Lower lobe of right lung (tissue), 2 donors: ENCODE measurements around the gene MYOF. TPM values are rescaled to one million over a fixed set of nuclear protein-coding genes. Genes with fewer than 3 reads are reported as not detected.

ENCODE experiments used
- ATAC-seq, 2 donors: fragments of 200-7000 bp; cut with Tn5 transposase; one replicate each; pipeline ENCODE4 v1.9.1; 2020 to 2022; ENCODE audit warnings: mild to moderate bottlenecking in 2 of 2, moderate library complexity in 2 of 2
- DNase-seq: peaks from one replicate; pipeline ENCODE4 v3.0.0-alpha.2; 2020
- H3K27ac ChIP-seq: fragments of 200-600 bp; one replicate; pipeline ENCODE4 v1.8.0; 2022
- H3K27me3 ChIP-seq: fragments of 200-600 bp; one replicate; pipeline ENCODE4 v1.8.0; 2022; ENCODE audit warnings: low read depth
- H3K36me3 ChIP-seq: fragments of 200-600 bp; one replicate; pipeline ENCODE4 v1.8.0; 2022; ENCODE audit warnings: mild to moderate bottlenecking
- H3K4me1 ChIP-seq: fragments of 200-600 bp; one replicate; pipeline ENCODE4 v1.8.0; 2022
- H3K4me3 ChIP-seq: fragments of 200-600 bp; one replicate; pipeline ENCODE4 v1.8.0; 2022; ENCODE audit warnings: mild to moderate bottlenecking
- H3K9me3 ChIP-seq: fragments of 200-600 bp; one replicate; pipeline ENCODE4 v1.8.0; 2022
- intact Hi-C: fragments of 100-400 bp; cut with DNase I; formaldehyde crosslinking; loops from one replicate; pipeline ENCODE4 v1.11.0; 2022
- total RNA-seq: library from RNA; stranded (reverse); fragmentation: NEBNext Ultra II Directional; extraction: Animal tissue kit (Norgen Biotek cat#: 25700); gene quantifications from one replicate; pipeline ENCODE4 v1.2.1, GENCODE V29; 2021
- TF ChIP-seq, protein P1 (sequence below): fragments of 200-600 bp; IDR thresholded peaks from one replicate; pipeline ENCODE4 v1.8.0; 2022; ENCODE audit warnings: antibody characterized with exemption, mild to moderate bottlenecking
- donor health status: DM: no; HTN: yes; CAD: no; lungs with severe emphysema.

The MYOF gene
- total RNA-seq, 1 donor from 2014 or later, result 127 TPM

DNA sequence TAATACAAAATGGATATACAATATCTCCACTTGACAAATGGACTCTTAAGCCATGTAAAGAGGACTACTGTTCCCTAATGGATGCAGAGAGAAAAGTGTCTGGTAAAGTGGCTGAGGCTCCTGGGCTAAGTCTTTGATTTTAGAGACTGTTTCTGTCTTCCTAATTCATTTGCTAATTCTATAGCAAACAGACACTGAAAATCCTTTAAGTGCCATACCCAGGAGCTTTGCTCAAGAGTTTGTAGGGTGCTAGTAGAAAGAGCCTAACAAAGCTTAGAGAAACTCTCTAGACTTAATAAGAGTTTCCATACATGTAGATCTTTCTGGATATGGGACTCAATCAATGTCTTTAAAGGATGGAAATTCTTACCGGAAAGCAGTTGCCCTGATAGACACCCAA is 31.0 kb upstream of the MYOF start:
- no peak overlapping the region for H3K27ac ChIP-seq
- DNase-seq (no peak), ATAC-seq (no peak)
- no peaks in the 10 kb centered on the region for H3K27me3 ChIP-seq
- intact Hi-C loops, result no loop called here
- H3K4me1 ChIP-seq, result peaks cover 17% of the 10 kb centered on the region
- TF ChIP-seq, protein P1, sequence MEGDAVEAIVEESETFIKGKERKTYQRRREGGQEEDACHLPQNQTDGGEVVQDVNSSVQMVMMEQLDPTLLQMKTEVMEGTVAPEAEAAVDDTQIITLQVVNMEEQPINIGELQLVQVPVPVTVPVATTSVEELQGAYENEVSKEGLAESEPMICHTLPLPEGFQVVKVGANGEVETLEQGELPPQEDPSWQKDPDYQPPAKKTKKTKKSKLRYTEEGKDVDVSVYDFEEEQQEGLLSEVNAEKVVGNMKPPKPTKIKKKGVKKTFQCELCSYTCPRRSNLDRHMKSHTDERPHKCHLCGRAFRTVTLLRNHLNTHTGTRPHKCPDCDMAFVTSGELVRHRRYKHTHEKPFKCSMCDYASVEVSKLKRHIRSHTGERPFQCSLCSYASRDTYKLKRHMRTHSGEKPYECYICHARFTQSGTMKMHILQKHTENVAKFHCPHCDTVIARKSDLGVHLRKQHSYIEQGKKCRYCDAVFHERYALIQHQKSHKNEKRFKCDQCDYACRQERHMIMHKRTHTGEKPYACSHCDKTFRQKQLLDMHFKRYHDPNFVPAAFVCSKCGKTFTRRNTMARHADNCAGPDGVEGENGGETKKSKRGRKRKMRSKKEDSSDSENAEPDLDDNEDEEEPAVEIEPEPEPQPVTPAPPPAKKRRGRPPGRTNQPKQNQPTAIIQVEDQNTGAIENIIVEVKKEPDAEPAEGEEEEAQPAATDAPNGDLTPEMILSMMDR, result no peak
- no peaks in the 10 kb centered on the region for H3K36me3 ChIP-seq
- no peaks in the 10 kb centered on the region for H3K9me3 ChIP-seq
- H3K4me3 ChIP-seq, result no peak overlapping the region

DNA sequence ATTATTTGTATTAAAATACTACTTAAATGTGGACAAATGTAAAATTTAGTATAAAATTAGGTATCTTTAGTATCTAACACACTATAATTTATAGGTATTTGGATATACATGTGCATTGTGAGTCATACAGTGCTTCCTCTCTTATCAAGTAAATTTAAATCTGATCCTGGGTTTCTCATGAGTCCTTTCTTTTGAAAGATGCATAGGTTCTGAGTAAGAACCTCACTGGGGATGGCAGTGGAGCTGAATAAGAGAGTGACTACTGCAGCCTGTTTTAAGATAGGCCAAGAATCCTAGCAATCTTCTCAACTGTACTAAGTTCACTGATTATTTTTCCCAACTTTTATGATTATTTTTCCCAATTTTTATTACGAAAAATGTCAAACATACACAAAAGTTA is 30.4 kb upstream of the MYOF start:
- Histone ChIP-seq H3K27ac (no peak overlapping the region), H3K4me1 (peaks cover 17% of the 10 kb centered on the region), H3K4me3 (no peak overlapping the region), H3K36me3 (no peaks in the 10 kb centered on the region), H3K27me3 (no peaks in the 10 kb centered on the region), H3K9me3 (no peaks in the 10 kb centered on the region)
- intact Hi-C loops, result no loop called here
- TF ChIP-seq, protein P1, result no peak
- DNase-seq, result no peak
- no peak for ATAC-seq

DNA sequence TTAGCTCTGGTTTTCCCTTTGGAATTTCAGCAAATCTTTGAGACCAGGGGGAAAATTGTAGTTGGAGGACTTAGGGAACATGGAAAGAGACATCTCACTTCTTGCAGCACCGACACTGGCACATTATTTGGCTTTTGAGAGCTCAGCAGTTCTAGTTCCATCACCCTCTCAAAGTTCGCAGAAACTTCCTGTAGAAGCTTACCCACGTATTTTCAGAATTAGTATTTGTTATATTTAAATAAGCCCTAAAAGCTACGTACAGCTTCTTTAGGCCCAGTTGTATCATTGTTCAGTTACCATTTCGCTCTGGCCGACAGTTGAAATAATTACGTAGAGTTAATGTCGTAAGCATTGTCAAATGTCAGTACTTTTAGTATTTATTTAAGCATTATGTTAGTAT is 27.7 kb upstream of the MYOF start:
- Histone ChIP-seq H3K4me1 (peaks cover 7% of the 10 kb centered on the region), H3K9me3 (no peaks in the 10 kb centered on the region), H3K4me3 (no peak overlapping the region), H3K27ac (no peak overlapping the region), H3K27me3 (no peaks in the 10 kb centered on the region), H3K36me3 (no peaks in the 10 kb centered on the region)
- no peak for DNase-seq
- ATAC-seq, result no peak
- TF ChIP-seq, protein P1, result no peak
- intact Hi-C loops, result no loop called here

DNA sequence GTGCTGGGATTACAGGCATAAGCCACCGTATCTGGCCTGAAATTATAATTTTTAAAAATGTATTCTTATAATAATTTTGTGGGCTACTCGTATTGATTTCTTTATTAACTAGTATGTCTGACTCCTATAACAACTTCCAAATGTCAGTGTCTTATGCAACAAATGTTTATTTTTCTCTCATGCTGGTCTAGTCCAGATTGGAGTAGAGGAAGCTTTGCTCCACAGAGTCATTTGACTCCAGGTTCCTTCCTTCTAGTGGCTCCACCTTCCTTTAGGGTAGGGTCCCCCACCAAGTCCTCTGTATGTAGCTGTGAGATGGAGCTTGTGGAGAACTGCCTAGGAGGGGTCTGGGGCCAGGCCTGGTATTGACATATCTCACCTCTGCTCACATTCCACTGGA is 22.9 kb upstream of the MYOF start:
- TF ChIP-seq, protein P1, result no peak
- Histone ChIP-seq H3K27ac (no peak overlapping the region), H3K4me3 (no peak overlapping the region), H3K9me3 (no peaks in the 10 kb centered on the region), H3K4me1 (no peaks in the 10 kb centered on the region), H3K27me3 (no peaks in the 10 kb centered on the region), H3K36me3 (no peaks in the 10 kb centered on the region)
- intact Hi-C loops, result no loop called here
- ATAC-seq (no peak), DNase-seq (no peak)

DNA sequence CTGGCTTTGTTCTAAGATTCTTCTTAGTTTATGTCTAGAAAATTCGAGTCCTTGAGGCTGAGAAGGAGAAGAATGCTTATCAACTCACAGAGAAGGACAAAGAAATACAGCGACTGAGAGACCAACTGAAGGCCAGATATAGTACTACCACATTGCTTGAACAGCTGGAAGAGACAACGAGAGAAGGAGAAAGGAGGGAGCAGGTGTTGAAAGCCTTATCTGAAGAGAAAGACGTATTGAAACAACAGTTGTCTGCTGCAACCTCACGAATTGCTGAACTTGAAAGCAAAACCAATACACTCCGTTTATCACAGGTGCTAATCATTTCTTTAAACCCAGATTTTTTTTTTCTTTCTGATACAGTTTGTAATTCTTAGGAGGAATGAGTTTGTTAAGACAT is 20.9 kb upstream of the MYOF start:
- H3K4me3 ChIP-seq, result no peak overlapping the region
- ATAC-seq (no peak), DNase-seq (no peak)
- no peaks in the 10 kb centered on the region for H3K9me3 ChIP-seq
- no peaks in the 10 kb centered on the region for H3K36me3 ChIP-seq
- H3K27ac ChIP-seq, result no peak overlapping the region
- no peaks in the 10 kb centered on the region for H3K27me3 ChIP-seq
- TF ChIP-seq, protein P1, result no peak
- intact Hi-C loops, result no loop called here
- no peaks in the 10 kb centered on the region for H3K4me1 ChIP-seq

DNA sequence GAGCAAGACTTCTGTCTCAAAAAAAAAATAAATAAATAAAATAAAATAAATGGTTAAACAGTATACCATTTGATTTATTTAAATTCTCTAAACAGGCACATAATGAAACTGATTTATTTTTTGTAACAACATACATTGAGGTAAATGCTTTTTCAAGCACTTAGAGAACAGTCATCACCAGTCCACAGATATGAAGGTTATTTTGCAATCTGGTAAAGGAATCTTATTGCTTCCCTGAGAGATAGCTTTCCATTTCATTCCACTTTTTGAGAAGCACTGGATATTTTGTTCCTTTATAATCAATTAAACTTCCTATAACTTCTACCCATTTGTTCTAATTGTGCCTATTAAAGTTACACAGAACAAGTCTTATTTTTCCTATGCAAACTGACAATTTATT is 19.5 kb upstream of the MYOF start:
- H3K9me3 ChIP-seq, result no peaks in the 10 kb centered on the region
- no peaks in the 10 kb centered on the region for H3K4me1 ChIP-seq
- no peak overlapping the region for H3K4me3 ChIP-seq
- DNase-seq (no peak), ATAC-seq (no peak)
- H3K27ac ChIP-seq, result no peak overlapping the region
- TF ChIP-seq, protein P1, result no peak
- intact Hi-C loops, result no loop called here
- no peaks in the 10 kb centered on the region for H3K36me3 ChIP-seq
- H3K27me3 ChIP-seq, result no peaks in the 10 kb centered on the region
